ENCODE measurements around the gene MSI2.

GRCh38 chr17:57722704-57723043, 466.4 kb downstream of the MSI2 start:
- no peak for TF ChIP-seq POLR2A (IDR thresholded peaks at IDR 0.05)
- no peak for TF ChIP-seq CTCF (IDR thresholded peaks at IDR 0.05)

All from adrenal gland (tissue), 5 donors.